Left lobe of liver (tissue), 2 donors: Measurements from ENCODE around the gene MFAP5. TPM values are rescaled to one million over a fixed set of nuclear protein-coding genes. Genes with fewer than 3 reads are reported as not detected.
A peak's percentile ranks its signal among the peaks of the same experiment; 100 is the strongest.

Source experiments
- ATAC-seq: fragments of 200-7000 bp; cut with Tn5 transposase; one replicate; pipeline ENCODE4 v1.9.1; 2020; ENCODE audit warnings: mild to moderate bottlenecking, moderate library complexity
- DNase-seq: peaks from one replicate; pipeline ENCODE4 v3.0.0-alpha.2; 2020; ENCODE audit warnings: low spot score
- total RNA-seq: library from RNA; stranded (reverse); gene quantifications from one replicate; pipeline ENCODE4 v1.2.1, GENCODE V29; 2021
- donor health status: DM: no; HTN: no; CAD: no; lungs with moderate emphysema.
- donor health status: DM: no; HTN: yes; CAD: no.

Gene MFAP5
- total RNA-seq, result not detected

- ATAC-seq, result no peak
- DNase-seq, result no peak
These were observed at the start of gene MFAP5 for GRCh38 chr12:8662593-8662992. Gene MFAP5, minus strand, starts transcription at chr12:8662826. Its CDS starts 722 bp downstream, at chr12:8662104.

GRCh38 chr12:8709124-8709830 is 46.7 kb upstream of the MFAP5 start:
- ATAC-seq (peak; percentile 90), DNase-seq (no peak)

GRCh38 chr12:8702159-8702558 is 39.5 kb upstream of the MFAP5 start:
- ATAC-seq, result no peak
- DNase-seq, result no peak

GRCh38 chr12:8701046-8701660 is 38.5 kb upstream of the MFAP5 start:
- DNase-seq (no peak), ATAC-seq (no peak)

- ATAC-seq (no peak), DNase-seq (no peak)
These were observed 37.1 kb upstream of the MFAP5 start for GRCh38 chr12:8699714-8700113.

- DNase-seq (no peak), ATAC-seq (no peak)
These were observed 36.3 kb upstream of the MFAP5 start for GRCh38 chr12:8698879-8699278.

GRCh38 chr12:8698132-8698851 is 35.7 kb upstream of the MFAP5 start:
- DNase-seq (peak; percentile 50), ATAC-seq (peak; percentile 59)

GRCh38 chr12:8697476-8698131 is 35.0 kb upstream of the MFAP5 start, which contains the start of gene RIMKLB:
Gene RIMKLB, plus strand, starts transcription at chr12:8697991. Its CDS starts 15,876 bp downstream, at chr12:8713867.
- DNase-seq, result peak; percentile 62
- peak; percentile 91 for ATAC-seq

GRCh38 chr12:8697120-8697475 is 34.5 kb upstream of the MFAP5 start:
- no peak for DNase-seq

GRCh38 chr12:8696442-8697090 is 33.9 kb upstream of the MFAP5 start:
- DNase-seq (no peak), ATAC-seq (no peak)

More at GRCh38 chr12:8697120-8697475, 34.5 kb upstream of the MFAP5 start:
- peak; percentile 55 for ATAC-seq

GRCh38 chr12:8695116-8695515 is 32.5 kb upstream of the MFAP5 start:
- ATAC-seq (no peak), DNase-seq (no peak)

- ATAC-seq (no peak), DNase-seq (no peak)
These were observed 29.9 kb upstream of the MFAP5 start for GRCh38 chr12:8692573-8692972.

- no peak for ATAC-seq
These were observed 27.1 kb upstream of the MFAP5 start for GRCh38 chr12:8689681-8690080.

GRCh38 chr12:8687846-8688601 is 25.4 kb upstream of the MFAP5 start:
- ATAC-seq (peak; percentile 70), DNase-seq (no peak)

More at GRCh38 chr12:8689681-8690080, 27.1 kb upstream of the MFAP5 start:
- no peak for DNase-seq

- ATAC-seq, result no peak
- no peak for DNase-seq
These were observed 22.4 kb upstream of the MFAP5 start for GRCh38 chr12:8685051-8685450.

GRCh38 chr12:8681129-8681884 is 18.7 kb upstream of the MFAP5 start:
- no peak for DNase-seq
- no peak for ATAC-seq

GRCh38 chr12:8680533-8680932 is 17.9 kb upstream of the MFAP5 start:
- ATAC-seq (no peak), DNase-seq (no peak)

- DNase-seq (no peak), ATAC-seq (no peak)
These were observed 16.1 kb upstream of the MFAP5 start for GRCh38 chr12:8678661-8679111.

GRCh38 chr12:8677362-8677761 is 14.7 kb upstream of the MFAP5 start:
- DNase-seq (no peak), ATAC-seq (no peak)
